ENCODE data around the gene PCTP.

PCTP gene

GRCh38 chr17:55820675-55821074 lies 69.8 kb downstream of the PCTP start:
- no peak overlapping the region for H2AFZ ChIP-seq (ENCODE audit: low read length)
- no peaks in the 10 kb centered on the region for H3F3A ChIP-seq (ENCODE audit: insufficient read depth, low read length)
- H4K20me1 ChIP-seq (ENCODE audit: insufficient read depth, low read length): no peaks in the 10 kb centered on the region
- H3K9ac ChIP-seq (ENCODE audit: low read length): no peak overlapping the region
- H3K27ac ChIP-seq (ENCODE audit: low read depth, low read length, poor library complexity, severe bottlenecking): no peak overlapping the region
- H3K9me3 ChIP-seq (ENCODE audit: low read length): no peaks in the 10 kb centered on the region
- H3K4me2 ChIP-seq (ENCODE audit: low read length): no peak overlapping the region
- H3K36me3 ChIP-seq (ENCODE audit: insufficient read depth, low read length): no peaks in the 10 kb centered on the region
- H3K9me2 ChIP-seq (ENCODE audit: low read depth, low read length): no peaks in the 10 kb centered on the region
- TF ChIP-seq EZH2 (IDR thresholded peaks at IDR 0.05; ENCODE audit: borderline replicate concordance, low read length): no peak
- TF ChIP-seq, protein P1, sequence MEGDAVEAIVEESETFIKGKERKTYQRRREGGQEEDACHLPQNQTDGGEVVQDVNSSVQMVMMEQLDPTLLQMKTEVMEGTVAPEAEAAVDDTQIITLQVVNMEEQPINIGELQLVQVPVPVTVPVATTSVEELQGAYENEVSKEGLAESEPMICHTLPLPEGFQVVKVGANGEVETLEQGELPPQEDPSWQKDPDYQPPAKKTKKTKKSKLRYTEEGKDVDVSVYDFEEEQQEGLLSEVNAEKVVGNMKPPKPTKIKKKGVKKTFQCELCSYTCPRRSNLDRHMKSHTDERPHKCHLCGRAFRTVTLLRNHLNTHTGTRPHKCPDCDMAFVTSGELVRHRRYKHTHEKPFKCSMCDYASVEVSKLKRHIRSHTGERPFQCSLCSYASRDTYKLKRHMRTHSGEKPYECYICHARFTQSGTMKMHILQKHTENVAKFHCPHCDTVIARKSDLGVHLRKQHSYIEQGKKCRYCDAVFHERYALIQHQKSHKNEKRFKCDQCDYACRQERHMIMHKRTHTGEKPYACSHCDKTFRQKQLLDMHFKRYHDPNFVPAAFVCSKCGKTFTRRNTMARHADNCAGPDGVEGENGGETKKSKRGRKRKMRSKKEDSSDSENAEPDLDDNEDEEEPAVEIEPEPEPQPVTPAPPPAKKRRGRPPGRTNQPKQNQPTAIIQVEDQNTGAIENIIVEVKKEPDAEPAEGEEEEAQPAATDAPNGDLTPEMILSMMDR (IDR thresholded peaks at IDR 0.05; ENCODE audit: low read length): no peak
- no peaks in the 10 kb centered on the region for H3K79me2 ChIP-seq (ENCODE audit: insufficient read depth, low read length)
- no peaks in the 10 kb centered on the region for H3K27me3 ChIP-seq (ENCODE audit: insufficient read depth, low read length)
- H3K4me3 ChIP-seq (ENCODE audit: low read depth, low read length, poor library complexity, severe bottlenecking): no peak overlapping the region
- no peaks in the 10 kb centered on the region for H3K4me1 ChIP-seq (ENCODE audit: insufficient read depth, low read length, severe bottlenecking)

- no peaks in the 10 kb centered on the region for H3K79me2 ChIP-seq (ENCODE audit: insufficient read depth, low read length)
- TF ChIP-seq, protein P1 (IDR thresholded peaks at IDR 0.05; ENCODE audit: low read length): no peak
- no peak for TF ChIP-seq EZH2 (IDR thresholded peaks at IDR 0.05; ENCODE audit: borderline replicate concordance, low read length)
- H3K4me1 ChIP-seq (ENCODE audit: insufficient read depth, low read length, severe bottlenecking): no peaks in the 10 kb centered on the region
- no peaks in the 10 kb centered on the region for H3K36me3 ChIP-seq (ENCODE audit: insufficient read depth, low read length)
- no peak overlapping the region for H2AFZ ChIP-seq (ENCODE audit: low read length)
- H3K9me3 ChIP-seq (ENCODE audit: low read length): no peaks in the 10 kb centered on the region
- no peaks in the 10 kb centered on the region for H3K27me3 ChIP-seq (ENCODE audit: insufficient read depth, low read length)
- no peaks in the 10 kb centered on the region for H3F3A ChIP-seq (ENCODE audit: insufficient read depth, low read length)
- no peak overlapping the region for H3K27ac ChIP-seq (ENCODE audit: low read depth, low read length, poor library complexity, severe bottlenecking)
- H3K9ac ChIP-seq (ENCODE audit: low read length): no peak overlapping the region
- no peaks in the 10 kb centered on the region for H4K20me1 ChIP-seq (ENCODE audit: insufficient read depth, low read length)
- H3K4me3 ChIP-seq (ENCODE audit: low read depth, low read length, poor library complexity, severe bottlenecking): no peak overlapping the region
- no peak overlapping the region for H3K4me2 ChIP-seq (ENCODE audit: low read length)
- H3K9me2 ChIP-seq (ENCODE audit: low read depth, low read length): no peaks in the 10 kb centered on the region
Observed at GRCh38 chr17:55822028-55822427, 71.2 kb downstream of the PCTP start.

DNA sequence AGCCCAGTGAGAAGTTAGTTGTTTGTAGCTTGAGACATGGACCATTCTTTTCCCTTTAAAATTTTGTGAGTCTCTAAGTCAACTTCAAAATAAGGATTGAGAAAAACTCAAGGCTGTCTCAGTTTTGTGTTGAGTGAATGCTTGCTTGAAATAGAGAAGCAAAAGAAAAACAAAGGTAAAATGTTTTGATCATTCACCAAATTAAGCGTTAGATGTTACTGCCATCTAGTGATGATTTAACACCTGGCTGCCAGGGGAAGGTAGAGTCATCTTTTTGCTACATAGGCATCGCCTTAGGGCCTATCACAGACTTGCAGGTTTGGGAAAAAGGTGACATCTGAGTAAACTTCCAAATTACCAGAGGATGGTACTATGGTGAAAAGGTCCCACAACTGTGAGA lies 74.4 kb downstream of the PCTP start:
- no peak overlapping the region for H3K9ac ChIP-seq (ENCODE audit: low read length)
- H3K27ac ChIP-seq (ENCODE audit: low read depth, low read length, poor library complexity, severe bottlenecking): no peak overlapping the region
- H3K4me2 ChIP-seq (ENCODE audit: low read length): no peak overlapping the region
- no peaks in the 10 kb centered on the region for H4K20me1 ChIP-seq (ENCODE audit: insufficient read depth, low read length)
- H3F3A ChIP-seq (ENCODE audit: insufficient read depth, low read length): no peaks in the 10 kb centered on the region
- H3K36me3 ChIP-seq (ENCODE audit: insufficient read depth, low read length): no peaks in the 10 kb centered on the region
- no peak overlapping the region for H3K4me3 ChIP-seq (ENCODE audit: low read depth, low read length, poor library complexity, severe bottlenecking)
- TF ChIP-seq, protein P1 (IDR thresholded peaks at IDR 0.05; ENCODE audit: low read length): peak; percentile 41; the same call in 1 of the 2 replicates
- TF ChIP-seq EZH2 (IDR thresholded peaks at IDR 0.05; ENCODE audit: borderline replicate concordance, low read length): no peak
- H3K79me2 ChIP-seq (ENCODE audit: insufficient read depth, low read length): no peaks in the 10 kb centered on the region
- H3K4me1 ChIP-seq (ENCODE audit: insufficient read depth, low read length, severe bottlenecking): no peaks in the 10 kb centered on the region
- no peaks in the 10 kb centered on the region for H3K27me3 ChIP-seq (ENCODE audit: insufficient read depth, low read length)
- H3K9me3 ChIP-seq (ENCODE audit: low read length): no peaks in the 10 kb centered on the region
- H3K9me2 ChIP-seq (ENCODE audit: low read depth, low read length): no peaks in the 10 kb centered on the region
- H2AFZ ChIP-seq (ENCODE audit: low read length): no peak overlapping the region

All from OCI-LY1 (cell line).